ENCODE data around the gene CD274.

GRCh38 chr9:5518171-5518936 is 68.0 kb downstream of the CD274 start:
- TF ChIP-seq CTCF (IDR thresholded peaks at IDR 0.05; ENCODE audit: insufficient read depth, low read depth, low read length) (no peak), EZH2 (IDR thresholded peaks at IDR 0.05; ENCODE audit: insufficient read depth, low read length) (no peak)
